Mucosa of descending colon (tissue), 3 donors: ENCODE measurements around the gene TMEM150A. TPM values are rescaled to one million over a fixed set of nuclear protein-coding genes. Genes with fewer than 3 reads are reported as not detected.

ENCODE experiments used
- ATAC-seq: fragments of 200-7000 bp; cut with Tn5 transposase; one replicate; pipeline ENCODE4 v1.9.1; 2020; ENCODE audit warnings: mild to moderate bottlenecking, moderate library complexity
- DNase-seq, 3 donors: peaks; one replicate each; pipeline ENCODE4 v3.0.0-alpha.2; 2020
- H3K36me3 ChIP-seq: fragments of 200-600 bp; one replicate; pipeline ENCODE4 v1.8.0; 2021; ENCODE audit warnings: low read depth, mild to moderate bottlenecking
- H3K4me1 ChIP-seq: fragments of 200-600 bp; one replicate; pipeline ENCODE4 v1.8.0; 2021; ENCODE audit warnings: low read depth, mild to moderate bottlenecking
- H3K4me3 ChIP-seq: fragments of 200-600 bp; one replicate; pipeline ENCODE4 v1.8.0; 2021; ENCODE audit warnings: mild to moderate bottlenecking
- H3K9me3 ChIP-seq: fragments of 200-600 bp; one replicate; pipeline ENCODE4 v1.8.0; 2021; ENCODE audit warnings: mild to moderate bottlenecking
- CTCF ChIP-seq: fragments of 200-600 bp; IDR thresholded peaks from one replicate; pipeline ENCODE4 v1.8.0; 2022; ENCODE audit warnings: antibody characterized with exemption, mild to moderate bottlenecking
- intact Hi-C, 2 donors: fragments of 100-400 bp; cut with DNase I in 1 of 2; cut with micrococcal nuclease in 1 of 2; formaldehyde crosslinking; loops; one replicate each; pipeline versions ENCODE4 v1.11.0 to v1.11.1; 2022; cut with DNase I, micrococcal nuclease
- total RNA-seq, 3 donors: library from RNA; stranded (reverse); fragmentation: NEBNext Ultra II Directional in 2 of 3; extraction: Animal tissue kit (Norgen Biotek cat#: 25700) in 2 of 3; gene quantifications; one replicate each; pipeline versions ENCODE4 v1.2.1 to v1.2.4, GENCODE V29; 2021 to 2023
- donor health status: DM: no; HTN: no; CAD: no; lungs with moderate emphysema.
- donor health status: DM: no; HTN: no; CAD: no.
- donor health status: DM: no; HTN: yes; CAD: no.

The TMEM150A gene
- total RNA-seq, 3 donors from 2014 or later = 9.4 to 20.9 (median 10.0) TPM

DNA sequence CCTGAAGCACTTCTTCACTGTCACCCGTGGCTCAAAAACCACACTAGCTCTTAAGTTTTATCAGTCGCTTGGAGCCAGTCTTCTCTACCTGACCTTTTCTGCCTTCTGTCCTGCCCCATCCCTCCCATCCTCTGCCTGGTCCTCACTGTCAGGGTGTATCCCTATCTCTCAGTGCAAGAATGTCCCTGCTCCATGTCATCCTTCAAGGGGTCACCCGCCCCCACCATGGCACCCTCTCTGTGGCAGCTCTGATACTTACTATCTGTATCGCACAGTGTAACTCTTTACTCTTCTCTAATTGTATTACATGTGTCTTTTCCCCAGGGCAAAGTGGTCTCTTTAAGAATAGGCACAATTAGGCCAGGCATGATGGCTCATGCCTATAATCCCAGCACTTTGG lies 13.9 kb downstream of the TMEM150A start:
- Histone ChIP-seq H3K4me3 (no peak overlapping the region), H3K36me3 (no peaks in the 10 kb centered on the region), H3K4me1 (peaks cover 16% of the 10 kb centered on the region), H3K9me3 (no peaks in the 10 kb centered on the region)
- DNase-seq (no peak), ATAC-seq (no peak)
- intact Hi-C loops = no loop called here
- no peak for TF ChIP-seq CTCF

DNA sequence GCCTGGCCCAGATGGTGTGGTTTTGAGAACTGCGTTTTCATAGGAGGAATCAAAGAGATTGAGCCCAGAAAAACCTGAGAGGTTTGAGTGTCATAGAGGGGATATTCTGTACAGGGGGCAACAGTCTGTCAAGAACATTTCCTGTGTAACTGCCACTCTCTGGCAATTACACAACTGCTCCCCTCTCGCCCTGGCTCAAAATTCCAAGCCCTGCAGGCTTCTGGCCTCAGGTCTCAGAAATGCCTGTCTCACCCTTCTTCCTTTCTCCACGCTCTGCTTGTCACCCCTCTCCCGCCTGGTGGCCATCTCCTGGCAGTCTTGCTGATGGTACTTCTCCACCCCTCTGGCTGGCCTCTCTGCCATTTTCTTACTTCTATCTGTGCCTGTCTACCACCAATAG lies 14.3 kb downstream of the TMEM150A start:
- Histone ChIP-seq H3K4me3 (no peak overlapping the region), H3K9me3 (no peaks in the 10 kb centered on the region), H3K4me1 (peaks cover 17% of the 10 kb centered on the region), H3K36me3 (no peaks in the 10 kb centered on the region)
- ATAC-seq (no peak), DNase-seq (no peak)
- intact Hi-C loops = no loop called here
- no peak for TF ChIP-seq CTCF

- H3K4me1 ChIP-seq = peaks cover 19% of the 10 kb centered on the region
- no peak for DNase-seq
- no peak overlapping the region for H3K4me3 ChIP-seq
- peak; percentile 40 for ATAC-seq
- H3K9me3 ChIP-seq = no peaks in the 10 kb centered on the region
- intact Hi-C loops = no loop called here
- no peak for TF ChIP-seq CTCF
- H3K36me3 ChIP-seq = no peaks in the 10 kb centered on the region
Measured at GRCh38 chr2:85585781-85586105, 16.8 kb downstream of the TMEM150A start.

- H3K4me1 ChIP-seq = peaks cover 19% of the 10 kb centered on the region
- intact Hi-C loops = no loop called here
- no peaks in the 10 kb centered on the region for H3K36me3 ChIP-seq
- DNase-seq (peak; percentile 46 to 56 (median 49)), ATAC-seq (peak; percentile 87)
- TF ChIP-seq CTCF = no peak
- no peaks in the 10 kb centered on the region for H3K9me3 ChIP-seq
- H3K4me3 ChIP-seq = no peak overlapping the region
Measured at GRCh38 chr2:85584857-85585780, 17.4 kb downstream of the TMEM150A start.

GRCh38 chr2:85584354-85584856 lies 18.1 kb downstream of the TMEM150A start, which contains the start of gene VAMP5:
Gene VAMP5, plus strand, starts transcription at chr2:85584431. Its CDS starts 60 bp downstream, at chr2:85584491.
- Histone ChIP-seq H3K4me1 (peaks cover 24% of the 10 kb centered on the region), H3K4me3 (peak within 1 kb of the TSS; percentile 19), H3K36me3 (no peaks in the 10 kb centered on the region), H3K9me3 (no peaks in the 10 kb centered on the region)
- peak; percentile 57 to 75 (median 68) for DNase-seq
- no peak for TF ChIP-seq CTCF
- peak; percentile 58 for ATAC-seq
- intact Hi-C loops = no loop called here
